ENCODE measurements around the gene UBA1. TPM values are rescaled to one million over a fixed set of nuclear protein-coding genes. Genes with fewer than 3 reads are reported as not detected.

UBA1 gene
- total RNA-seq, 4 donors from 2014 or later, result 125 to 218 (median 147) TPM

DNA sequence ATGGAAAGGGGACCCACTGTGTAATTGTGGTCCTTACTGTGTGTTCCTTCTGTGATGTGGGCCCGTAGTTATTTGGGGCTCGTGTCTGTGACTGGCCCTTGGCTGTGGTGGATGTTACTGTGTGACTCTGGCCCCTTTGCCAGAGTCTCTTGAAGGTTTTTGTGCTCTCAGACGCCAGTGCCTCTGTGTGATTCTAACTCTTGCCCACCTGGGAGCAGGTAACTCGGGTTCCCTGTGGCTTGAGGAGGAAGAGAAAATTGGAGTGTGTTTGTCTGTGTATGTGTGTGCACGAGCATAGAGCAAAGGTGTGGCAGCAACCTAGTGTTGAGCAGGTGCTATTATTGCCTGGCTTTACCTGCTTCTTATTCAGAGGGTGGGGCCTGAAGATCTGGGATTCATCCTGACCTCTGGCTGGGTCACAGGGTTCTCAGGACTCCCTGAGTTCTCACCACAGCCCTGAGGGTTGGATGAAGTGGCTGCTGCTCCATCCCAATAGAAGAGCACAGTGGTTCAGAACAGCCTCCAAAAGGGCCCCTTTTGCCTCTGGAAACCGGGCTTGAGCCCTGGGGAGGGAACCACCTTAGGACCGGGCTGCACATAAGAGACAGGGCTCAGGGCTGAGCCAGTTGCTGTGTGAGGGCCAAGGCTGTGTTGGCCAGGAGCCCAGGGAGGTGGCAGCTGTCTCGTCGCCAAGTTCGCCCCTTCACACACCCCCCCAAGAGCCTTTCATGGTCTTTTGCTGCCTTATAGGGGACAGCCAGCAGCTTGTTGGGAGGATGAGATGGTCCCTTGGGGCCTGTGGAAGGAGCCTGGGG is 47.3 kb upstream of the UBA1 start:
- Histone ChIP-seq H3K9me3 (no peaks in the 10 kb centered on the region), H3K4me3 (peak overlapping the region; percentile 67 to 83 (median 72)), H3K4me1 (peaks cover 4 to 39% (median 34%) of the 10 kb centered on the region in 4 donors), H3K36me3 (peaks cover 0 to 19% (median 4%) of the 10 kb centered on the region in 4 donors), H3K27me3 (no peaks in the 10 kb centered on the region), H3K27ac (replicated peaks in 1 of 4) (peak overlapping the region; percentile 10 to 94 (median 94))
- intact Hi-C loops (cut with DNase I), result no loop called here
- TF ChIP-seq POLR2AphosphoS5 (IDR thresholded peaks at IDR 0.05) (no peak), EP300 (IDR thresholded peaks at IDR 0.05) (no peak), POLR2A (IDR thresholded peaks at IDR 0.05; ENCODE audit: low read depth) (no peak)
- TF ChIP-seq, protein P1, sequence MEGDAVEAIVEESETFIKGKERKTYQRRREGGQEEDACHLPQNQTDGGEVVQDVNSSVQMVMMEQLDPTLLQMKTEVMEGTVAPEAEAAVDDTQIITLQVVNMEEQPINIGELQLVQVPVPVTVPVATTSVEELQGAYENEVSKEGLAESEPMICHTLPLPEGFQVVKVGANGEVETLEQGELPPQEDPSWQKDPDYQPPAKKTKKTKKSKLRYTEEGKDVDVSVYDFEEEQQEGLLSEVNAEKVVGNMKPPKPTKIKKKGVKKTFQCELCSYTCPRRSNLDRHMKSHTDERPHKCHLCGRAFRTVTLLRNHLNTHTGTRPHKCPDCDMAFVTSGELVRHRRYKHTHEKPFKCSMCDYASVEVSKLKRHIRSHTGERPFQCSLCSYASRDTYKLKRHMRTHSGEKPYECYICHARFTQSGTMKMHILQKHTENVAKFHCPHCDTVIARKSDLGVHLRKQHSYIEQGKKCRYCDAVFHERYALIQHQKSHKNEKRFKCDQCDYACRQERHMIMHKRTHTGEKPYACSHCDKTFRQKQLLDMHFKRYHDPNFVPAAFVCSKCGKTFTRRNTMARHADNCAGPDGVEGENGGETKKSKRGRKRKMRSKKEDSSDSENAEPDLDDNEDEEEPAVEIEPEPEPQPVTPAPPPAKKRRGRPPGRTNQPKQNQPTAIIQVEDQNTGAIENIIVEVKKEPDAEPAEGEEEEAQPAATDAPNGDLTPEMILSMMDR (IDR thresholded peaks at IDR 0.05), result no peak
- no peak for DNase-seq (ENCODE audit: extremely low spot score)
- 49% methylated on average over 6 of the region's 10 CpGs for WGBS

DNA sequence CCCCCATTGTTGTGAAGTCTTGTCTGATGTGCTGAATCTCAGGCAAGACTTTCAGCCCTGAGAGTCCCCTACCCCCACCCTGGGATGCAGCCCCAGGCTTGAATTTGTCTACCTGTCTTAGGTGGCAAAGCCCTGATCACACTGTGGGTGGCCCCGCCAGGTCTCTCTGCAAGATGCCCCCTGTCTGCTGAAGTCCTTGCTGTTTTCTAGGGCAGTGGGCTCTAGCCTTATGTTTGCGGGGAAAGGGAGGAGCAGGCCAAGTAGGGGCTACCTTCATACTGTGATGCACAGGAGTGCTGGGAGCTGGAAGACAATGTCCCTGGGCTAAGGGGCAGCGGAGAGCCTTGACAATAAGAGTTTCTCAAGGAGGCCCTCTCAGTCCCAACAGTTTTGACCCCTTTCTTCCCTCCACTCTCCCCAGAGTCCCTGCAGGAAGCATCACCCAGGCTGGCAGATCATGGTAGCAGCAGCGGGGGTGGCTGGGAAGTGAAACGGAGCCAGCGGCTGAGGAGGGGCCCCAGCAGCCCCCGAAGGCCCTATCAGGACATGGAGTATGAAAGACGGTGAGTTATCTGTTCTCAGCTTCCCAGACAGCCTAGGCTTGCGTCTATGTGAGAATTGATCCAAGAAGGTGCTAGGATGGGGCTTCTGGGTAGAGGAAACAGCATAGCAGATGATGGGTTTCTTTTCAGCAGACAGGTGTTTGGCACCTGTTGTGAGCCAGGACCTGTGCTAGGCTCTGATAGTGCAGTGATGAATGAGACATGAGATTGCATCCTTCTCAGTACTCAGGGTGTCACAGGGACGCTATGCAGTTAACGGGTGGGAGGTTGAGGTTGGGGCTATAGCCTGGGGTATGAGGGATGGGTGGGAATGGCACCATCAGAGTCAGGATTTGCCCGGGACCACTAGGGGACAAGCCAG is 46.4 kb upstream of the UBA1 start:
- intact Hi-C loops (cut with DNase I), result no loop called here
- peak overlapping the region; percentile 67 to 83 (median 72) for H3K4me3 ChIP-seq
- H3K36me3 ChIP-seq, result peaks cover 0 to 19% (median 1%) of the 10 kb centered on the region in 4 donors
- no peaks in the 10 kb centered on the region for H3K9me3 ChIP-seq
- H3K4me1 ChIP-seq, result peaks cover 4 to 41% (median 36%) of the 10 kb centered on the region in 4 donors
- H3K27me3 ChIP-seq, result no peaks in the 10 kb centered on the region
- DNase-seq (ENCODE audit: extremely low spot score), result no peak
- TF ChIP-seq EP300 (IDR thresholded peaks at IDR 0.05), result no peak
- no peak for TF ChIP-seq POLR2A (IDR thresholded peaks at IDR 0.05; ENCODE audit: low read depth)
- TF ChIP-seq POLR2AphosphoS5 (IDR thresholded peaks at IDR 0.05), result no peak
- TF ChIP-seq, protein P1 (IDR thresholded peaks at IDR 0.05), result no peak
- peak overlapping the region; percentile 10 to 94 (median 94) for H3K27ac ChIP-seq (replicated peaks in 1 of 4)
- WGBS, result 77% methylated on average over 9 of the region's 12 CpGs

DNA sequence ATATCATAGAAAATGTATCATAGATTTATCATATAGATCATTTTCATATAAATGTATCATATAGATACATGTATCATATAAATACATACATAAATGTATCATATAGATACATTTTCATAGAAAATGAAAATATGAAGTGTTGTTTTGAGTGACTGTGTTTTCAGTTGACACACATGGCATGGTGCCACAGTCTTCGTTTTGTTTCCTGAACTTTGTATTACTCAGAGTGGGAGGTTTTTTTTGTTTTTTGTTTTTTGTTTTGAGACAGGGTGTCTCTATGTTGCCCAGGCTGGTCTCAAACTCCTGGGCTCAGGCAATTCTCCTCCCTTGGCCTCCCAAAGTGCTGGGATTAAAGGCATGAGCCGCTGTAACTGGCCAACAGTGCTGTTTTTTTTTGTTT is 44.7 kb upstream of the UBA1 start:
- no peak for DNase-seq (ENCODE audit: extremely low spot score)
- no peaks in the 10 kb centered on the region for H3K9me3 ChIP-seq
- no peaks in the 10 kb centered on the region for H3K27me3 ChIP-seq
- no peak overlapping the region for H3K4me3 ChIP-seq
- H3K36me3 ChIP-seq, result peaks cover 0 to 15% (median 4%) of the 10 kb centered on the region in 4 donors
- 67% methylated on average over 2 of the region's 2 CpGs for WGBS
- intact Hi-C loops (cut with DNase I), result no loop called here
- peaks cover 4 to 33% (median 26%) of the 10 kb centered on the region in 4 donors for H3K4me1 ChIP-seq
- no peak overlapping the region for H3K27ac ChIP-seq (replicated peaks in 1 of 4)
- TF ChIP-seq POLR2A (IDR thresholded peaks at IDR 0.05; ENCODE audit: low read depth), result no peak
- no peak for TF ChIP-seq EP300 (IDR thresholded peaks at IDR 0.05)
- TF ChIP-seq POLR2AphosphoS5 (IDR thresholded peaks at IDR 0.05), result no peak
- TF ChIP-seq, protein P1 (IDR thresholded peaks at IDR 0.05), result no peak

DNA sequence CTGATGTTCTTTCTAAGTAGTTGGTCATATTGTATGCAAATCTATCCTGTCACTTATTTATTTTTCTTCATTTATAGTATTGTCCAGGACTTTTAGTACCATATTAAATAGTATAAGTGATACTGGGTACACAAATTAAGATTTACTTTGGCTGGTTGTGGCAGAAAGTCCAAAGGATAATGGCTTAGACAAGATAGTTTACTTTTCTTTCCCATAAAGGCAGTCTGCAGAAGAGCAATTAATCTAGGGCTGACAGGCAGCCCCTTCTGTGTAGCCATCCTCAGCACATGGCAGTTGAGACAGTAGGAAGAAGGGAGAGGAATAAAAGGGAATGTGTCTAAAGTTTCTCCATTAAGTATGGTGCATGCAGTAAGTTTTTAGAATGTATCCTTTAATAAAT is 42.2 kb upstream of the UBA1 start:
- no peak for TF ChIP-seq POLR2A (IDR thresholded peaks at IDR 0.05; ENCODE audit: low read depth)
- TF ChIP-seq POLR2AphosphoS5 (IDR thresholded peaks at IDR 0.05), result no peak
- TF ChIP-seq, protein P1 (IDR thresholded peaks at IDR 0.05), result no peak
- no peak for TF ChIP-seq EP300 (IDR thresholded peaks at IDR 0.05)
- Histone ChIP-seq H3K36me3 (peaks cover 0 to 26% (median 10%) of the 10 kb centered on the region in 4 donors), H3K27ac (replicated peaks in 1 of 4) (no peak overlapping the region), H3K27me3 (no peaks in the 10 kb centered on the region), H3K4me3 (no peak overlapping the region), H3K4me1 (peaks cover 2 to 26% (median 21%) of the 10 kb centered on the region in 4 donors), H3K9me3 (no peaks in the 10 kb centered on the region)
- intact Hi-C loops (cut with DNase I), result no loop called here
- no peak for DNase-seq (ENCODE audit: extremely low spot score)

Data from esophagus muscularis mucosa (tissue), 4 donors.